Astrocyte (in vitro differentiated cells and primary cell): ENCODE measurements around the gene ACOT11. TPM values are rescaled to one million over a fixed set of nuclear protein-coding genes. Genes with fewer than 3 reads are reported as not detected.
A peak's percentile ranks its signal among the peaks of the same experiment; 100 is the strongest.

Source experiments
- DNase-seq: peaks from one replicate; pipeline ENCODE4 v3.0.0-alpha.2; 2010; ENCODE audit warnings: low read depth
- FAIRE-seq: peaks from 2 replicates; lab custom pipeline; 2011; peaks lifted over from hg19 to GRCh38; lab: Jason Lieb, UNC
- H2AFZ ChIP-seq: 2 replicates; pipeline ENCODE4 v1.6.0; 2012; ENCODE audit warnings: low read depth, low read length, inconsistent platforms
- H3K27ac ChIP-seq: 2 replicates; pipeline ENCODE4 v1.5.1; 2011; ENCODE audit warnings: low read depth, low read length, inconsistent platforms
- H3K27me3 ChIP-seq: 2 replicates; pipeline ENCODE4 v1.6.0; 2011; ENCODE audit warnings: low read length, inconsistent platforms; ENCODE audit not compliant: insufficient read depth
- H3K36me3 ChIP-seq: 2 replicates; pipeline ENCODE4 v1.5.1; 2011; ENCODE audit warnings: low read length, inconsistent platforms; ENCODE audit not compliant: insufficient read depth
- H3K4me1 ChIP-seq: 2 replicates; pipeline ENCODE4 v1.5.1; 2011; ENCODE audit warnings: low read length, inconsistent platforms; ENCODE audit not compliant: insufficient read depth
- H3K4me2 ChIP-seq: 2 replicates; pipeline ENCODE4 v1.6.0; 2012; ENCODE audit warnings: low read length, inconsistent platforms
- H3K4me3 ChIP-seq: 2 replicates; pipeline ENCODE4 v1.5.1; 2011; ENCODE audit warnings: low read depth, mild to moderate bottlenecking, low read length, inconsistent platforms; ENCODE audit not compliant: insufficient read depth
- H3K79me2 ChIP-seq: 2 replicates; pipeline ENCODE4 v1.6.0; 2012; ENCODE audit warnings: mild to moderate bottlenecking, low read length, inconsistent platforms; ENCODE audit not compliant: insufficient read depth
- H3K9ac ChIP-seq: 2 replicates; pipeline ENCODE4 v1.6.0; 2012; ENCODE audit warnings: mild to moderate bottlenecking, low read length, inconsistent platforms
- H3K9me3 ChIP-seq: 2 replicates; pipeline ENCODE4 v1.5.1; 2012; ENCODE audit warnings: low read depth, mild to moderate bottlenecking, low read length, inconsistent platforms; ENCODE audit not compliant: insufficient read depth
- H4K20me1 ChIP-seq: 2 replicates; pipeline ENCODE4 v1.6.0; 2012; ENCODE audit warnings: low read length, inconsistent platforms; ENCODE audit not compliant: insufficient read depth
- H3K27ac Mint-ChIP-seq: one replicate; pipeline ENCODE4 v1.8.0; 2021; ENCODE audit warnings: mild to moderate bottlenecking, mixed read lengths; ENCODE audit not compliant: unreplicated experiment
- H3K27me3 Mint-ChIP-seq: one replicate; pipeline ENCODE4 v1.8.0; 2021; ENCODE audit warnings: low read depth, mixed read lengths; ENCODE audit not compliant: unreplicated experiment
- H3K36me3 Mint-ChIP-seq: one replicate; pipeline ENCODE4 v1.8.0; 2021; ENCODE audit warnings: low read depth, mixed read lengths; ENCODE audit not compliant: unreplicated experiment
- H3K4me1 Mint-ChIP-seq: one replicate; pipeline ENCODE4 v1.8.0; 2021; ENCODE audit warnings: low read depth, mixed read lengths; ENCODE audit not compliant: unreplicated experiment
- H3K4me3 Mint-ChIP-seq: one replicate; pipeline ENCODE4 v1.8.0; 2021; ENCODE audit warnings: mild to moderate bottlenecking, moderate library complexity, mixed read lengths; ENCODE audit not compliant: unreplicated experiment
- H3K9me3 Mint-ChIP-seq: one replicate; pipeline ENCODE4 v1.8.0; 2021; ENCODE audit warnings: mild to moderate bottlenecking, mixed read lengths; ENCODE audit not compliant: unreplicated experiment
- EZH2 ChIP-seq: IDR thresholded peaks from 2 replicates; pipeline ENCODE4 v1.6.1; 2012; ENCODE audit warnings: mild to moderate bottlenecking, low read length, inconsistent platforms; ENCODE audit not compliant: insufficient read depth
- total RNA-seq: library from RNA; stranded (reverse); gene quantifications from 2 replicates; pipeline ENCODE4 v1.2.1, GENCODE V29; 2021
- TF ChIP-seq, protein P1 (sequence below): IDR thresholded peaks from 2 replicates; pipeline ENCODE4 v1.5.1; 2011; ENCODE audit warnings: low read depth, mild to moderate bottlenecking, inconsistent platforms, low read length, moderate library complexity; ENCODE audit not compliant: insufficient read depth

ACOT11 gene
- total RNA-seq, 1 donor from 2014 or later = 1.5 TPM

DNA sequence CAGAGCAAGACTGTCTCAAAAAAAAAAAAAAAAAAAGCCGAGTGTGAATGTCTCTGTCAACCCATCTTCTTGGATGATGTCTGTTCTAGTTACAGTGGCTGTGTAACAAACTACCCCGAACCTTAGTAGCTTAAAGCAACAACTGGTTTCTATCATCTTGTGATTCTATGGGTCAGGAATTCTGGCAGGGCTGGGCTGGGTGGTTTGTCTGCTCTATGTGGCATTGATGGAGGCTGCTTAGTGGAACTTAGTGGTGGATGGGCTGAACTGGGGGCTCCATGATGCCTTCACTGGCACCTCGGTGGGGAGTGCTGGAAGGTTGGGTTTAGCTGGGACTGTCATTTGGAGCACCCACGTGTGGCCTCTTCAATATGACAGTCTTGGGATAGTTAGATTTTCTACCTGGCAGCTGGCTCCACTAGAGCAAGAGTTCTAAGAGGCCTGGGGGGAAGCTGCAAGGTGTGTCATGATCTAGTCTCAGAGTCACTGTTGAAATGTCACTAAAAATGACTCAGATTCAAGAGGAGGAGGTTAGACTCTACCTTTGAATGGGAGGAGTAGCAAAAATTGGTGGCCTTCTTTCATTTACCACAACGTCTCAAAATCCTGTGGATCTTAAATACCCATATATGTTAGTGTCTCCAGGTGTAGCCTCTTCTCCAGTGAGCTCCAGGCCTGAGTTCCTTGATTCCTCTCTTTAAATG lies 18.6 kb downstream of the ACOT11 start:
- H3K9me3 Mint-ChIP-seq = no peaks in the 10 kb centered on the region
- H3K79me2 ChIP-seq = no peaks in the 10 kb centered on the region
- H3K36me3 Mint-ChIP-seq = no peaks in the 10 kb centered on the region
- H2AFZ ChIP-seq = no peak overlapping the region
- no peaks in the 10 kb centered on the region for H4K20me1 ChIP-seq
- DNase-seq = no peak
- H3K27ac Mint-ChIP-seq = no peak overlapping the region
- no peak overlapping the region for H3K4me3 Mint-ChIP-seq
- no peaks in the 10 kb centered on the region for H3K36me3 ChIP-seq
- no peaks in the 10 kb centered on the region for H3K27me3 ChIP-seq
- no peaks in the 10 kb centered on the region for H3K9me3 ChIP-seq
- H3K4me3 ChIP-seq = no peak overlapping the region
- no peak overlapping the region for H3K27ac ChIP-seq
- H3K4me1 Mint-ChIP-seq = peaks cover 11% of the 10 kb centered on the region
- H3K4me2 ChIP-seq = no peak overlapping the region
- TF ChIP-seq, protein P1, sequence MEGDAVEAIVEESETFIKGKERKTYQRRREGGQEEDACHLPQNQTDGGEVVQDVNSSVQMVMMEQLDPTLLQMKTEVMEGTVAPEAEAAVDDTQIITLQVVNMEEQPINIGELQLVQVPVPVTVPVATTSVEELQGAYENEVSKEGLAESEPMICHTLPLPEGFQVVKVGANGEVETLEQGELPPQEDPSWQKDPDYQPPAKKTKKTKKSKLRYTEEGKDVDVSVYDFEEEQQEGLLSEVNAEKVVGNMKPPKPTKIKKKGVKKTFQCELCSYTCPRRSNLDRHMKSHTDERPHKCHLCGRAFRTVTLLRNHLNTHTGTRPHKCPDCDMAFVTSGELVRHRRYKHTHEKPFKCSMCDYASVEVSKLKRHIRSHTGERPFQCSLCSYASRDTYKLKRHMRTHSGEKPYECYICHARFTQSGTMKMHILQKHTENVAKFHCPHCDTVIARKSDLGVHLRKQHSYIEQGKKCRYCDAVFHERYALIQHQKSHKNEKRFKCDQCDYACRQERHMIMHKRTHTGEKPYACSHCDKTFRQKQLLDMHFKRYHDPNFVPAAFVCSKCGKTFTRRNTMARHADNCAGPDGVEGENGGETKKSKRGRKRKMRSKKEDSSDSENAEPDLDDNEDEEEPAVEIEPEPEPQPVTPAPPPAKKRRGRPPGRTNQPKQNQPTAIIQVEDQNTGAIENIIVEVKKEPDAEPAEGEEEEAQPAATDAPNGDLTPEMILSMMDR = no peak
- no peak for TF ChIP-seq EZH2
- H3K9ac ChIP-seq = no peak overlapping the region
- FAIRE-seq = no peak
- no peaks in the 10 kb centered on the region for H3K4me1 ChIP-seq
- H3K27me3 Mint-ChIP-seq = no peaks in the 10 kb centered on the region

DNA sequence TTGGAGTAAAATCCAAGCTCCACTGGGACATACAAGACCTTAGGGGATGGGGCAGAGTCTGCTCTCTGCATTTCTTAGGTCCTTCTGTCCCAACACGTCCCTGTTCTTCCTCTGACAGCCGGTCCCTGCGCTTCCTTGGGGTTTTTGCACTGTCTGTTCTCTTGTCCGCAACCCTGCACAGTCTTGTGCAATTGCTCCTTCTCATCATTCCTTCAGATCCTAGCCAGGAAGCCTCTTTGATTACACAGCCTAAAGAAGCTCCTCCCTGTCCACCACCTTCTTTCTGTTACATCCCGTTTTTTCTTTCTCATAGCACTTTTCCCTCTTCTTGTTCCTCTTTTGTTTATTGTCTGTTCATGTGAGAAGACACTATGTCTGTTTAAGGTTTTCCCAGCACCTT lies 19.9 kb downstream of the ACOT11 start:
- H3K4me1 Mint-ChIP-seq = peaks cover 19% of the 10 kb centered on the region
- H3K27me3 Mint-ChIP-seq = no peaks in the 10 kb centered on the region
- Histone ChIP-seq H4K20me1 (no peaks in the 10 kb centered on the region), H3K27me3 (no peaks in the 10 kb centered on the region), H3K4me2 (no peak overlapping the region), H3K9ac (no peak overlapping the region), H3K4me3 (no peak overlapping the region), H2AFZ (no peak overlapping the region), H3K4me1 (peaks cover 8% of the 10 kb centered on the region), H3K36me3 (no peaks in the 10 kb centered on the region), H3K9me3 (no peaks in the 10 kb centered on the region), H3K27ac (no peak overlapping the region), H3K79me2 (no peaks in the 10 kb centered on the region)
- no peak overlapping the region for H3K27ac Mint-ChIP-seq
- H3K36me3 Mint-ChIP-seq = no peaks in the 10 kb centered on the region
- no peaks in the 10 kb centered on the region for H3K9me3 Mint-ChIP-seq
- DNase-seq (no peak), FAIRE-seq (no peak)
- TF ChIP-seq, protein P1 = no peak
- TF ChIP-seq EZH2 = no peak
- no peak overlapping the region for H3K4me3 Mint-ChIP-seq

DNA sequence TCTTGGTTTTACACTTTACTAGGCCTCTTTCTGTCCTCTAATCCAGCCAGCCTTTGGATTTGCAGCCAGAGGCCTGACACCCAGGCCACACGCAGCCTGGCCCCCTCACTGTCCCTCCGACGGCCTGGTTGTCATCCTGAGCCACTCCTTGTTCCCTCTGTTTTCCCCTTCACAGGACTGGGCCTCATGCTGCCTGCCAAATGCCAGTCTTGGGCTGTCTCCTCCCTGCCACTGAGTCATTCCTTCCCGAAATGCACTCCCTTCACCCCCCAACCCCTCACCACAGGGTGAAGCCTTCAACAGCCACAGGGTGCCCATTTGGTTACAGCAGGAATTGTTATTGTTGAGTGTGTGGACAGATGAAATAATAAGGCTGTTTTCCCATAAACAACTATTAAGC lies 21.3 kb downstream of the ACOT11 start:
- Histone ChIP-seq H3K4me2 (no peak overlapping the region), H3K9me3 (no peaks in the 10 kb centered on the region), H2AFZ (peak overlapping the region; percentile 9), H3K4me3 (no peak overlapping the region), H4K20me1 (no peaks in the 10 kb centered on the region), H3K36me3 (no peaks in the 10 kb centered on the region), H3K79me2 (no peaks in the 10 kb centered on the region), H3K27me3 (no peaks in the 10 kb centered on the region), H3K9ac (no peak overlapping the region), H3K4me1 (peaks cover 8% of the 10 kb centered on the region), H3K27ac (no peak overlapping the region)
- no peak overlapping the region for H3K4me3 Mint-ChIP-seq
- no peak overlapping the region for H3K27ac Mint-ChIP-seq
- DNase-seq (no peak), FAIRE-seq (no peak)
- H3K9me3 Mint-ChIP-seq = no peaks in the 10 kb centered on the region
- TF ChIP-seq, protein P1 = no peak
- TF ChIP-seq EZH2 = no peak
- no peaks in the 10 kb centered on the region for H3K36me3 Mint-ChIP-seq
- peaks cover 19% of the 10 kb centered on the region for H3K4me1 Mint-ChIP-seq
- peaks cover 1% of the 10 kb centered on the region for H3K27me3 Mint-ChIP-seq
